HG03103 (cell line): Measurements from ENCODE around the gene SULT1A1.

Experiments
- ATAC-seq: cut with Tn5 transposase; IDR thresholded peaks from one replicate; pipeline ENCODE4 v1.9.1; 2021; ENCODE audit warnings: low read depth; ENCODE audit not compliant: unreplicated experiment

The SULT1A1 gene

DNA sequence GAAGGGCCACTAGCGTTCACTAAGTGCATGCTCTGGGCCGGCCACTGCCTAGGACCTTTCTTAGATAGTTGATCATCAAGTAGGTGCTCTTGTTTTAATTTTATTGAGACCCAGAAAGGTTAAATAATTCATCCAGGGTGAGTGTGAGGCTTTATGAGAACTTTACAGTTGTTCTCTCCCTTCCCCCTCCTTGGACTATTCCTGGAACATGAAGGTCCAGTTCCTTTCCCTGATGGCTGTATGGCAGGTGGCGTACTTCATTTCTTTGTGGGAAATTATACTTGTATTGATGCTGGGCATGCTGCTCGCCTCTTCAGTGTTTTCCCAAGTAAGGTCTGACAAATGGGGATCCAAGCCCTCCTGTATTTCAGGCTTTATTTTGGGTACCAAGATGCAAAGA is 47.6 kb downstream of the SULT1A1 start:
- ATAC-seq = no peak

- no peak for ATAC-seq
Observed at GRCh38 chr16:28561557-28562187, 48.2 kb downstream of the SULT1A1 start.

DNA sequence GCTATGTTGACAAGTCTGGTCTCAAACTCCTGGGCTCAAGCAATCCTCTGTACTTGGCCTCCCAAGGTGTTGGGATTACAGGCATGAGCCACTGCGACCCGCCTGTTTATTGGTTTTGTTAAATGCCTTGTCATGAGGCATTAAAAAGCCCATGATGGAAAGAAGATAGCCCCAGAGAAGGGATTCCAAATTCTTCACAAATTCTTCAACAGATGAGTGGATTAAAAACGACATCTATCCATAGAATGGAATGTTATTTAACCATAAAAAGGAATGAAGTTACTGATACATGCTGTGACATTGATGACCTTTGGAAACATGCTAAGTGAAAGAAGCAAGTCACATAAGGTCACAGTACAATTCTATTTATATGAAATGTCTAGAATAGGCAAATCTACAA is 51.4 kb downstream of the SULT1A1 start:
- no peak for ATAC-seq

DNA sequence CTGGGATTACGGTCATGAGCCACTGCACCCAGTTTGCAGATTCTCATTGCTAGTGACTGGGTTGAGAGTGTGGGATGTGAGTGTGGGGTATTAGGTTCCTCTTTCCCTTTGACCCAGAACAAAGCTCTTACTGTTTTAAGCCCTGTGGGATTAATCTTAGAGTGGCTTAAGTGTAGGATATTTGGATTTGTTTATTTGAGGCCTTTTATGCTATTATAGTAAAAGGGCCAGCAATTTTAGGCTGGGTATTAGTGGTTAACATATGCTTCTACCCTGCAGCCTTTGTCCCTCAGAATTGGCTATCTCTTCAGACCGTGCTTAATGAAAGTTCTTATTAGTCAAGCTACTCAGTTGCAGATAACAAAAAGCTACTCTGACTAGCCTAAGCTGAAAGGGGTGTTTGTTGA is 52.9 kb downstream of the SULT1A1 start:
- no peak for ATAC-seq

DNA sequence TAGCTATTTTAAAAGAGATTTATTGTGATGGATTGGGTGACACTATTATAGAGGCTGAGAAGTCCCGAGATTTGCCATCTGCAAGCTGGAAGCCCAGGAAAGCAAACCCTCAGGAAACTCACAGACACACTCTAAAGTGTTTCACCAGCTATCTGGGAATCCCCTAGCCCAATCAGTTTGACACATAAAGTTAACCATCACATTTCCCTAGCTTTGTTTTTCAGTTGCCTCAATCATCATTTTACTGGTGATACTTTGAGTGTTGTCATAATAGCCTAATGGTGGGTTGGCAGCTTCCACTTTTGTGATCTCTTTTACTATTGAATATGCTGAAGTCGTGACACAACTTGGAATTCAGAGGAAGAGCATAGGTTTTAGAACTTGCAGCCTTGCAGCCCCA is 54.3 kb downstream of the SULT1A1 start:
- ATAC-seq = no peak
